MCF 10A (cell line): ENCODE data around the gene GJB1. TPM values are rescaled to one million over a fixed set of nuclear protein-coding genes. Genes with fewer than 3 reads are reported as not detected.

Experiments
- BruUV-seq: library from RNA; stranded (reverse); fragments of 400-500 nt; replicated peaks from 2 replicates; lab custom pipeline; 2021; lab: Mats Ljungman, UMichigan
- CTCF ChIA-PET: fragments of 300-600 bp; sonication (Branson Sonifier 250); formaldehyde crosslinking; extraction: SDS; loops from one replicate; lab custom pipeline; 2021; ENCODE audit warnings: antibody characterized with exemption, inconsistent platforms; lab: Yijun Ruan, JAX
- POLR2A ChIA-PET: fragments of 300-600, 350-650 bp; sonication (Branson Sonifier 250); formaldehyde crosslinking; extraction: SDS; loops from one replicate; lab custom pipeline; 2020; ENCODE audit warnings: antibody characterized with exemption, inconsistent platforms; lab: Yijun Ruan, JAX
- DNase-seq: peaks from one replicate; pipeline ENCODE4 v3.0.0-alpha.2; 2018; ENCODE audit not compliant: unreplicated experiment
- H3K27ac Mint-ChIP-seq: one replicate; pipeline ENCODE4 v1.8.0; 2022; ENCODE audit warnings: mild to moderate bottlenecking, low read depth, mixed read lengths; ENCODE audit not compliant: unreplicated experiment
- H3K27me3 Mint-ChIP-seq: one replicate; pipeline ENCODE4 v1.8.0; 2022; ENCODE audit warnings: mixed read lengths; ENCODE audit not compliant: insufficient read depth, unreplicated experiment
- H3K36me3 Mint-ChIP-seq: one replicate; pipeline ENCODE4 v1.8.0; 2022; ENCODE audit warnings: mild to moderate bottlenecking, moderate library complexity, mixed read lengths; ENCODE audit not compliant: insufficient read depth, unreplicated experiment
- H3K4me1 Mint-ChIP-seq: one replicate; pipeline ENCODE4 v1.8.0; 2022; ENCODE audit warnings: mixed read lengths; ENCODE audit not compliant: insufficient read depth, unreplicated experiment
- H3K4me3 Mint-ChIP-seq: one replicate; pipeline ENCODE4 v1.8.0; 2022; ENCODE audit warnings: mild to moderate bottlenecking, moderate library complexity, mixed read lengths; ENCODE audit not compliant: unreplicated experiment
- H3K9me3 Mint-ChIP-seq: one replicate; pipeline ENCODE4 v1.8.0; 2022; ENCODE audit warnings: mixed read lengths; ENCODE audit not compliant: unreplicated experiment
- intact Hi-C: fragments of 100-400 bp; cut with micrococcal nuclease; formaldehyde crosslinking; loops from 2 replicates; pipeline ENCODE4 v1.14.1; 2022
- total RNA-seq: library from RNA; stranded (reverse); gene quantifications from 2 replicates; pipeline ENCODE4 v1.2.3, GENCODE V29; 2022
- TF ChIP-seq, protein P1 (sequence below): fragments of 200-600 bp; IDR thresholded peaks from one replicate; pipeline ENCODE4 v1.8.0; 2022; ENCODE audit warnings: antibody characterized with exemption, mild to moderate bottlenecking; ENCODE audit not compliant: unreplicated experiment

GJB1 gene
- total RNA-seq, 1 experiment from 2014 or later, result not detected

- TF ChIP-seq, protein P1, sequence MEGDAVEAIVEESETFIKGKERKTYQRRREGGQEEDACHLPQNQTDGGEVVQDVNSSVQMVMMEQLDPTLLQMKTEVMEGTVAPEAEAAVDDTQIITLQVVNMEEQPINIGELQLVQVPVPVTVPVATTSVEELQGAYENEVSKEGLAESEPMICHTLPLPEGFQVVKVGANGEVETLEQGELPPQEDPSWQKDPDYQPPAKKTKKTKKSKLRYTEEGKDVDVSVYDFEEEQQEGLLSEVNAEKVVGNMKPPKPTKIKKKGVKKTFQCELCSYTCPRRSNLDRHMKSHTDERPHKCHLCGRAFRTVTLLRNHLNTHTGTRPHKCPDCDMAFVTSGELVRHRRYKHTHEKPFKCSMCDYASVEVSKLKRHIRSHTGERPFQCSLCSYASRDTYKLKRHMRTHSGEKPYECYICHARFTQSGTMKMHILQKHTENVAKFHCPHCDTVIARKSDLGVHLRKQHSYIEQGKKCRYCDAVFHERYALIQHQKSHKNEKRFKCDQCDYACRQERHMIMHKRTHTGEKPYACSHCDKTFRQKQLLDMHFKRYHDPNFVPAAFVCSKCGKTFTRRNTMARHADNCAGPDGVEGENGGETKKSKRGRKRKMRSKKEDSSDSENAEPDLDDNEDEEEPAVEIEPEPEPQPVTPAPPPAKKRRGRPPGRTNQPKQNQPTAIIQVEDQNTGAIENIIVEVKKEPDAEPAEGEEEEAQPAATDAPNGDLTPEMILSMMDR, result no peak
- H3K4me3 Mint-ChIP-seq, result no peak overlapping the region
- CTCF ChIA-PET, result no interaction called here
- POLR2A ChIA-PET, result no interaction called here
- H3K4me1 Mint-ChIP-seq, result no peaks in the 10 kb centered on the region
- H3K9me3 Mint-ChIP-seq, result no peaks in the 10 kb centered on the region
- no TSS peak for BruUV-seq
- peaks cover 41% of the 10 kb centered on the region for H3K27me3 Mint-ChIP-seq
- no peak for DNase-seq
- H3K27ac Mint-ChIP-seq, result no peak overlapping the region
- intact Hi-C loops, result no loop called here
- H3K36me3 Mint-ChIP-seq, result no peaks in the 10 kb centered on the region
These were observed 1.9 kb upstream of the GJB1 start for GRCh38 chrX:71221145-71221544.

DNA sequence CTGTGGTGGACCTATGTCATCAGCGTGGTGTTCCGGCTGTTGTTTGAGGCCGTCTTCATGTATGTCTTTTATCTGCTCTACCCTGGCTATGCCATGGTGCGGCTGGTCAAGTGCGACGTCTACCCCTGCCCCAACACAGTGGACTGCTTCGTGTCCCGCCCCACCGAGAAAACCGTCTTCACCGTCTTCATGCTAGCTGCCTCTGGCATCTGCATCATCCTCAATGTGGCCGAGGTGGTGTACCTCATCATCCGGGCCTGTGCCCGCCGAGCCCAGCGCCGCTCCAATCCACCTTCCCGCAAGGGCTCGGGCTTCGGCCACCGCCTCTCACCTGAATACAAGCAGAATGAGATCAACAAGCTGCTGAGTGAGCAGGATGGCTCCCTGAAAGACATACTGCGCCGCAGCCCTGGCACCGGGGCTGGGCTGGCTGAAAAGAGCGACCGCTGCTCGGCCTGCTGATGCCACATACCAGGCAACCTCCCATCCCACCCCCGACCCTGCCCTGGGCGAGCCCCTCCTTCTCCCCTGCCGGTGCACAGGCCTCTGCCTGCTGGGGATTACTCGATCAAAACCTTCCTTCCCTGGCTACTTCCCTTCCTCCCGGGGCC, 1.2 kb downstream of the GJB1 start:
- Mint-ChIP-seq H3K4me3 (no peak overlapping the region), H3K9me3 (no peaks in the 10 kb centered on the region), H3K4me1 (no peaks in the 10 kb centered on the region), H3K27me3 (peaks cover 48% of the 10 kb centered on the region), H3K27ac (no peak overlapping the region), H3K36me3 (no peaks in the 10 kb centered on the region)
- TF ChIP-seq, protein P1, result no peak
- ChIA-PET POLR2A (no interaction called here), CTCF (no interaction called here)
- intact Hi-C loops, result no loop called here
- no peak for DNase-seq
- no TSS peak for BruUV-seq

GRCh38 chrX:71225009-71225408, 2.0 kb downstream of the GJB1 start:
- CTCF ChIA-PET, result no interaction called here
- H3K4me1 Mint-ChIP-seq, result no peaks in the 10 kb centered on the region
- TF ChIP-seq, protein P1, result no peak
- H3K27me3 Mint-ChIP-seq, result peaks cover 56% of the 10 kb centered on the region
- intact Hi-C loops, result no loop called here
- no peak overlapping the region for H3K4me3 Mint-ChIP-seq
- H3K36me3 Mint-ChIP-seq, result no peaks in the 10 kb centered on the region
- no peak overlapping the region for H3K27ac Mint-ChIP-seq
- POLR2A ChIA-PET, result no interaction called here
- no peaks in the 10 kb centered on the region for H3K9me3 Mint-ChIP-seq
- no peak for DNase-seq
- no TSS peak for BruUV-seq

GRCh38 chrX:71225676-71226075, 2.7 kb downstream of the GJB1 start:
- no peak overlapping the region for H3K4me3 Mint-ChIP-seq
- no peaks in the 10 kb centered on the region for H3K9me3 Mint-ChIP-seq
- no peaks in the 10 kb centered on the region for H3K4me1 Mint-ChIP-seq
- ChIA-PET CTCF (interaction anchor here (0.7 kb wide), 1 partner anchor 203 kb away, joined by 3 read pairs; no protein-coding TSS in a partner anchor), POLR2A (no interaction called here)
- H3K27me3 Mint-ChIP-seq, result peaks cover 63% of the 10 kb centered on the region
- intact Hi-C loops, result no loop called here
- BruUV-seq, result no TSS peak
- TF ChIP-seq, protein P1, result no peak
- no peak overlapping the region for H3K27ac Mint-ChIP-seq
- no peaks in the 10 kb centered on the region for H3K36me3 Mint-ChIP-seq
- DNase-seq, result no peak
